ENCODE data around the gene KLHDC3.

DNA sequence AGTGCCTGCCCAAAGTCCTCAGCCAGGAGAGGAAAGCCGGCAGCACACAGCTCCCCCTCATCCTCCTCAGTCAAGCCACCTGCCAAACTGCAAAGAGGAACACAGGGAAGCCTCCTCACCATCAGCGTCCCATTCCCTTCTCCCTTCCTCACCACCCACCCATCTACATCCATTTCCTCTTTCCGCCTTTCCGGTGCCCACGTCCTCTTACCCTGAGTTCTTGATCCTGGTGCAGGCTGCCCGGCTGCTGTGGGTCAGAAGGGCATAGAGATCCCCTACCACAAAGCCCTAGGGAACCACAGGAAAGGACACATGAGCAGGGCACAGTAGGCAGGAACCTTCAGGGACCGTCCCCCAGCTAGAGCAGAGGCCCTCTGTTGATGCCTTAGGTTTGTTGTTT lies 47.5 kb upstream of the KLHDC3 start:
- TF ChIP-seq, protein P1, sequence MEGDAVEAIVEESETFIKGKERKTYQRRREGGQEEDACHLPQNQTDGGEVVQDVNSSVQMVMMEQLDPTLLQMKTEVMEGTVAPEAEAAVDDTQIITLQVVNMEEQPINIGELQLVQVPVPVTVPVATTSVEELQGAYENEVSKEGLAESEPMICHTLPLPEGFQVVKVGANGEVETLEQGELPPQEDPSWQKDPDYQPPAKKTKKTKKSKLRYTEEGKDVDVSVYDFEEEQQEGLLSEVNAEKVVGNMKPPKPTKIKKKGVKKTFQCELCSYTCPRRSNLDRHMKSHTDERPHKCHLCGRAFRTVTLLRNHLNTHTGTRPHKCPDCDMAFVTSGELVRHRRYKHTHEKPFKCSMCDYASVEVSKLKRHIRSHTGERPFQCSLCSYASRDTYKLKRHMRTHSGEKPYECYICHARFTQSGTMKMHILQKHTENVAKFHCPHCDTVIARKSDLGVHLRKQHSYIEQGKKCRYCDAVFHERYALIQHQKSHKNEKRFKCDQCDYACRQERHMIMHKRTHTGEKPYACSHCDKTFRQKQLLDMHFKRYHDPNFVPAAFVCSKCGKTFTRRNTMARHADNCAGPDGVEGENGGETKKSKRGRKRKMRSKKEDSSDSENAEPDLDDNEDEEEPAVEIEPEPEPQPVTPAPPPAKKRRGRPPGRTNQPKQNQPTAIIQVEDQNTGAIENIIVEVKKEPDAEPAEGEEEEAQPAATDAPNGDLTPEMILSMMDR (IDR thresholded peaks at IDR 0.05; ENCODE audit: low read depth, low read length, poor library complexity, severe bottlenecking): no peak
- TF ChIP-seq EZH2phosphoT487 (IDR thresholded peaks at IDR 0.05; ENCODE audit: borderline replicate concordance, low read length): no peak

Measured in DOHH2 (cell line).